NCI-H2227 (cell line): ENCODE data around the gene CNTD1.

ENCODE experiments used
- DNase-seq: peaks from one replicate; lab custom pipeline; 2025; ENCODE audit not compliant: unreplicated experiment; lab: John Stamatoyannopoulos, UW

Gene CNTD1

DNA sequence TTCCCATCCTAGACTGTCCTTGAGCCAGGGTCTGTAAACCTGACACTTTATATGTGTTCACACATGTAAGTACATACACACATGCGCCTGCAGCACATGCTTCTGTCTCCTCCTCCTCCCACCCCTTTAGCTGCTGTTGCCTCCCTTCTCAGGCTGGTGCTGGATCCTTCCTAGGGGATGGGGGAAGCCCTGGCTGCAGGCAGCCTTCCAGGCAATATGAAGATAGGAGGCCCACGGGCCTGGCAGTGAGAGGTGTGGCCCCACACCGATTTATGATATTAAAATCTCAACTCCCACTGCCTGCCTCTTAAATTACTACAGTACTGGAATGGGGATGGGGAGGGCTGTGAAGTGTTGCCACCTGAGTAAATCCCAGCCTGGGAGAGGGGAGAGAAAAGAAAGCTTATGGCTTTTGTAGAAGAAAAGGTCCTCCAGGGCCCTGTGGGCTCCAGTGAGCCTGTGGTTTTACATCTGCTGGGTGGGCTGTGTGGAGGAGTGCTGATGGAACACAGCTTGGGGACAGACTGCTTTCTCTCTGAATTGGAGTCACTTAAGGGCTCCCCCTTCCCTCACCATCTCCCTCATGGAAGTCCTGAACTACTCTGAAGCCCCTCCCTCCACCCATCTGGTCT is 19.2 kb upstream of the CNTD1 start:
- no peak for DNase-seq

DNA sequence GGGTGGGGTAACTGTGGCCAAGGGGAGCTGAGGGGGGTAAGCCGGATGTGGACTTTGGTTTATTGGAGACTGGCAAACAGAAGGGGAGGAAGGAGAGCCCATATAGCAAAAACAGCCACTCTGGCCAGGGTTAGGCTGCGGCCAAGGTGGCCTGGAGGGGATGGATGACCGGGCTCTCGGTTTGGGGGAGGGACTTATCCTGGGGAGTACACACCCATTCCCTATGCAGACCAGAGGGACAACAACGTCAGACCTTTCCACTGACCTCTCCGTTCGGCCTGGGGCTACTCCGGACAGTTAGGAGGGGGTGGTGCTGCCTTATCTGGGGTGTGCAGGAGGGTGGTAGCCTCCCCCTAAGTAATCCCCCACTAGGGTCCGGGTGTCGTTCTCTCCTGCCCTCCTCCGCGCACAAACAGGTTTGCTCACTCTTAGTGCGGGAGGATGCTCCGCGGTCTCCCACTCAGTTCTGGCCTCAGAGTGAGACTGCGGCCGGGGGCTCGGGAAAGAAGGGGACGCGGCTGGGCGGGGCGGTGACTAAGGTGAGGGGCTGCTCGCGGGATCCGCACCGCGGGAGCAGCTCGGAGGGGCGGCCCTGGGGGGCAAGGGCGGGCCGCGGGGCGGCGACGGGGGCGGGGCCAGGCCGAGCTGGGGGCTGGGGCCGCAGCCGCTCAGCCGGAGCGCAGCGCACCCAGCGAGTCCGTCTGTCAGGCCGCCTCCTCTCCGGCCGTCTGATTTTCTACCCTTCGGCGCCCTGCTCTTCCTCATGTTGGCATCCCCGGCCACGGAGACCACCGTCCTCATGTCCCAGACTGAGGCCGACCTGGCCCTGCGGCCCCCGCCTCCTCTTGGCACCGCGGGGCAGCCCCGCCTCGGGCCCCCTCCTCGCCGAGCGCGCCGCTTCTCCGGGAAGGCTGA is 18.5 kb upstream of the CNTD1 start, which contains the start of gene WNK4:
TSS of gene WNK4 (plus strand) at position 675 of the 915 bp plus-strand sequence. CDS start at position 764, 89 bp downstream.
- DNase-seq = peak; percentile 64

DNA sequence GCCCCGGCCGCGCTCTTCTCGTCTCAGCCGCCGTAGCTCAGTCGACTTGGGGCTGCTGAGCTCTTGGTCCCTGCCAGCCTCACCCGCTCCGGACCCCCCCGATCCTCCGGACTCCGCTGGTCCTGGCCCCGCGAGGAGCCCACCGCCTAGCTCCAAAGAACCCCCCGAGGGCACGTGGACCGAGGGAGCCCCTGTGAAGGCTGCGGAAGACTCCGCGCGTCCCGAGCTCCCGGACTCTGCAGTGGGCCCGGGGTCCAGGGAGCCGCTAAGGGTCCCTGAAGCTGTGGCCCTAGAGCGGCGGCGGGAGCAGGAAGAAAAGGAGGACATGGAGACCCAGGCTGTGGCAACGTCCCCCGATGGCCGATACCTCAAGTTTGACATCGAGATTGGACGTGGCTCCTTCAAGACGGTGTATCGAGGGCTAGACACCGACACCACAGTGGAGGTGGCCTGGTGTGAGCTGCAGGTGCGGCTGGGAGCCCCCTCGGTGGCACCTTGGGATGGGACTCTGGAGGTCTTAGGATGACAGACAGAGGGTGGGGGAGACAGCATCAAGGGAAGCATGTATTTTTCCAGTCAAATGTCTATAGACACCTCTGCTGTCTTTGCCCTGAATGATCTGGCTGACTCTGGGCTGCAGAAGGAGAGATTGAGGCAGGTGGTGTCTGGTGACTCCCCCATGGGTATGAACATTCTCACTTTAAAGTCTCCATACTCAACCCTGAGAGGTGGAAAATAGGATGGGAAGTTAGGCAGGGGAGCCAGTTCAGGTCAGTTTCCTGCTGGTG is 17.6 kb upstream of the CNTD1 start:
- DNase-seq = no peak

DNA sequence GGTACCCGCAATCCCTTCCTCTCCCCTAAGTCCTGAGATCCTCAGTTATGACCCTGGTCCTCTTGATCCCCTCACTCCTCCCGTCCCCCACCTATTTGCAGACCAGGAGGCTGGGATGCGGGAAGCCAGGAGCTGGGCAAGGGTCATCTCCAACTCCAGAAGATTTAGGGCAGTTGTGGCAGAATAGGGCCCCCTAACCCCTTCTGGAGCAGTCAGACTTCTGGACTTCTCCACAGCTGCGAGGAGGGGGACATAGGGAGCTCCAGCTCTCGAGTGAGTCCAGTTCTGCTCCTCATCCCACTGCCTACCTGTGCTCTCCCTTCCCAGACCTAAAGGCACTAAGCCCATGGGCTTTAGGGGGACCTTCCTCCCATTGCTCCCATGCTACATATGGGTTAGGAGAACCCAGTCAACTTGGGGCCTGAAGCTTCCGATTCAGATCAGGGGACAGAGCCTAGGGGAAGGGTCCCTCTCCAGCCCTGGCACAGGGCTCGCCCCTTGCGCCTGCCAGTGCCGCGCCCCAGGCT is 17.0 kb upstream of the CNTD1 start:
- no peak for DNase-seq

- no peak for DNase-seq
Observed at GRCh38 chr17:42782166-42783061, 16.2 kb upstream of the CNTD1 start.

DNA sequence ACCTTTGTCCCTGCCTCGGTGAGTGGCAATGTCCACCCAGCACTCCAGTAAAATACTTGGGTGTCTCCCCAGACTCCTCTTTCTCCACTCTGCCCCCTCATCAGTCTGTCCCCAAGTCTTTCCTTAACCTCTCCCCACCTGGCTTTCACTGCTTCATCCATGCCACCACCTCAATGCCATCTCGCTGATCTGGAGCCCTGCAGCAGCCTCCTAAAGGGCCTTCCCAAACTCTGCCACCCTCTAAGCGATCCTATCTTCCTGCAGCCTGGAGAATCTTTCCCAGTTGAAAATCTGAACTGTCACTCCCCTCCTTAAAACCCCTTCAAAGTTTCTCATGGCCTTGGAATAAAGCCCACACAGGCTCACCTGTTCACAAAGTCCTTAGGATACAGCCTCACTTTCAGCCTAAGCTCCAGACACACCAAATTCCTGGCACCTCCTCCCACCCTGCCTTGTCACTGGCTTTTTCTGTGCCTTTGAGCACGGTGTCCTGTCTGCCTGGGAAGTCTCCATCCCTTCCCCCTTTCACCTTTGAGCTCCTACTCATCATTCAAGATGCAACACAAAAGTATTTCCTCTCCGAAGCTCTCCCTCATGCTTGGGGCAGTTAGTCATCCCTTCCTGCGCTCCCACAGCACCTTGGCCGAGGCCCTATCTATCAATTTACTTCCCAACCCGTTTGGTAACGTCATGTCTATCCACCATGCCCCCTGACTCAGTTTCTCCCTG is 15.4 kb upstream of the CNTD1 start:
- DNase-seq = no peak

DNA sequence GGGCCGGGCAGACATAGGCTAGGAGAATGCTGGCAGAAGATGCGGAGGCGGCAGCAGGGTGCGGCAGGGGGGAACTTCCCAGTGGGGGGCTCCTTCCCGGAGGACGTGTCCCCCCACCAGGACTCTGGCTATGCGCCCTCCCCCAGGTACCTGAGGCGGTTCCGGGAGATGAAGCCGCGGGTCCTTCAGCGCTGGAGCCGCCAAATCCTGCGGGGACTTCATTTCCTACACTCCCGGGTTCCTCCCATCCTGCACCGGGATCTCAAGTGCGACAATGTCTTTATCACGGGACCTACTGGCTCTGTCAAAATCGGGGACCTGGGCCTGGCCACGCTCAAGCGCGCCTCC is 14.9 kb upstream of the CNTD1 start:
- no peak for DNase-seq

DNA sequence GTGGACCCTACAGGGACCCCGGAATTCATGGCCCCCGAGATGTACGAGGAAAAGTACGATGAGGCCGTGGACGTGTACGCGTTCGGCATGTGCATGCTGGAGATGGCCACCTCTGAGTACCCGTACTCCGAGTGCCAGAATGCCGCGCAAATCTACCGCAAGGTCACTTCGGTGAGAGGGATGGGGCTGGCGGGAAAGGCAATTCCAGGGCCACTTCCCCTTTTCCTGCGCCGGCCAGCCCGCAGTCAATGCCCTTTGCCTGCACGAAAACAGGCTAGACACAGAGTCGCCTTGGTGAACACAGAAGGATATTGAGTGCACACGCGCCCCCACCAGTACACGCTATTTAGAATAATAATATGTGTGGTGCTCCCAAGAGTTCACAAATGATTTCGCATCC is 14.3 kb upstream of the CNTD1 start:
- no peak for DNase-seq

GRCh38 chr17:42784811-42785592 is 13.7 kb upstream of the CNTD1 start:
- DNase-seq = no peak

GRCh38 chr17:42787266-42787665 is 11.4 kb upstream of the CNTD1 start:
- no peak for DNase-seq

DNA sequence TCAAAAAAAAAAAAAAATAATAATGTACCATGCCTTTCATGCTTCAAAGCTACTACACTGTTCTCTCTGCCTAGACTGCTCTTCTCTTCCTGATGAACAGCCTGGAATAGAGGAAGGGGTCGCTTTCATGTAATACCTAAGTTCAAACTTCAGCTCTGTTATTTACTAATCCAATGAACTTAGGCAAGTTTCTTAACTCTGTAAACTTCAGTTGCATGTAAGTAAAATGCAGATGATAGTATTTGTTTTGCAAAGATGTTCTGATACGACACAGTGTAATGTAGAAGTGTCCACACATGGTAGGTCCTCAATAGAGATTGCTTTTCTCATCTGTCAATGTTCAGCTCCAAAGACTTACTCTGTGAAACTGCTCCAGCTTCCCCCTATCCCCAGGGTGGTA is 6.7 kb upstream of the CNTD1 start:
- DNase-seq = no peak

GRCh38 chr17:42792545-42792944 is 6.1 kb upstream of the CNTD1 start:
- no peak for DNase-seq

DNA sequence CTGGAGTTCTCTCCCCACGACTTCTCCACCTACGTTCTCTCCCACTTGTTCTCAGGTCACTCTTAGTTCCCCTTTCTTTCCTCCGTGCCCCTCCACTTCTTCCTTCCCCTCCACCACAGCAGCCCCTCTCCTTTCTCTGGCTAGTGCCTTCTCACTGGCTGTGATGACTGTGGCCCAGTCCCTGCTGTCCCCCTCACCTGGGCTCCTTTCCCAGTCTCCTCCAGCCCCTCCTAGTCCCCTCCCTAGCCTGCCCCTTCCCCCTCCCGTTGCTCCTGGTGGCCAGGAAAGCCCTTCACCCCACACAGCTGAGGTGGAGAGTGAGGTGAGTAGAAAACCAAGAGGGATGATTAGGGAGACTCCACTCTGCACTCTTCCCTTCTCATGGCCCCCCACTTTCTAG is 3.6 kb upstream of the CNTD1 start:
- DNase-seq = no peak

- DNase-seq = no peak
Observed at GRCh38 chr17:42795465-42795864, 3.2 kb upstream of the CNTD1 start.

DNA sequence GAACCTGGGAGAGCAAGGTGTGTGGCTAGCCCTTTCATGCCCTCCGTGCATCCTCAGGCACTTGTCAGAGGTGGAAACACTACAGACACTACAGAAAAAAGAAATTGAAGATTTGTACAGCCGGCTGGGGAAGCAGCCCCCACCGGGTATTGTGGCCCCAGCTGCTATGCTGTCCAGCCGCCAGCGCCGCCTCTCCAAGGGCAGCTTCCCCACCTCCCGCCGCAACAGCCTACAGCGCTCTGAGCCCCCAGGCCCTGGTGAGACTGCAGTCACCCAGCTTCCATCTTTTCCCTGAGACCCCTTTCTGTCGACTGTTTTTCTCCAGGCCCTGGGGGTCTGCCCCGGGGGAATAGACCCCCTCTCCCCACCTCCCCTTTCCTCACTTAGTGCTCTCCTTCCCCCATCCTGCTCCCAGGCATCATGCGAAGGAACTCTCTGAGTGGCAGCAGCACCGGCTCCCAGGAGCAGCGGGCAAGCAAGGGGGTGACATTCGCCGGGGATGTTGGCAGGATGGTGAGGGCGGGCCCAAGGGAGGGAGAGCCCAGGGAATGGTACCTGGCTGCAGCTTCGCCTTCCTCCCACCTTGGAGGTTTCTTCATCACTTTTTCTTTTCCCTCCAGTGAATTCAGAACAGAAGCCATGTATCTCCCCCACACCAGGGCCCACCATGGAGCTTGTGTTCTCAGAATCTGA is 2.4 kb upstream of the CNTD1 start:
- DNase-seq = no peak

GRCh38 chr17:42797067-42798007 is 1.3 kb upstream of the CNTD1 start:
- no peak for DNase-seq

DNA sequence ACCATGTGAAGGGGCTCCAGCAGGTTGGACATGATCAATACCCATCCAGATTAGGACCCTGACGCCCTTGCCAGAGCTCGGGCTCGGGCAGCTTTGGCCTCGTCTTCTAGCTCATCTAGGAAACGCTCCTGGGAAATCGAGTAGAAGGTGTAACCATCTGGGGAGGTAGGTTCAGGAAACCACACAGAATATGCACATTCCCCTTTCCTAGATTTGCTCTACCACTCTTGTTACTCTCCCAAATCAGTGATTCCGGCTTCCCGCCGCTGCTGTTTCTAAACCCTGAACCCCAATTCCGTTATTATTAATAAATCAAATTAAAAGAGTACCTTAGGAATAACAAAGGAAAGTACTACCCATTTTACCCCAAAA is 664 bp upstream of the CNTD1 start:
- DNase-seq = no peak
